ENCODE measurements around the gene NOXO1.

The NOXO1 gene

GRCh38 chr16:1965396-1966001 is 15.8 kb downstream of the NOXO1 start:
- peak overlapping the region; percentile 45 for H4K12ac ChIP-seq (ENCODE audit: low read depth, low read length)
- peak overlapping the region; percentile 97 for H3K4me3 ChIP-seq (ENCODE audit: low read depth, low read length)
- peak in 1 of 2 donors; percentile 22 for DNase-seq
- peak overlapping the region; percentile 28 for H2AFZ ChIP-seq (ENCODE audit: insufficient read depth, low read length, poor library complexity)
- H2BK120ac ChIP-seq (ENCODE audit: insufficient read depth, low read length, poor library complexity), result peak overlapping the region; percentile 53
- no peaks in the 10 kb centered on the region for H3K27me3 ChIP-seq (ENCODE audit: insufficient read depth, low read length)
- peaks cover 7% of the 10 kb centered on the region for H3K79me1 ChIP-seq (ENCODE audit: low read length)
- H4K8ac ChIP-seq (ENCODE audit: low read depth, low read length), result peak overlapping the region; percentile 95
- no peaks in the 10 kb centered on the region for H3K9me3 ChIP-seq (ENCODE audit: insufficient read depth, low read depth, low read length)
- H3K4me1 ChIP-seq (ENCODE audit: control insufficient read depth in 1 of 2, insufficient read depth in 2 of 2, low read length in 2 of 2), result peaks cover 6 to 11% of the 10 kb centered on the region in 2 experiments
- H2BK12ac ChIP-seq (ENCODE audit: low read length), result no peak overlapping the region
- peak overlapping the region; percentile 58 for H3K27ac ChIP-seq (ENCODE audit: low read depth, low read length)
- H3K79me2 ChIP-seq (ENCODE audit: control insufficient read depth, insufficient read depth, low read length, poor library complexity), result peaks cover 19% of the 10 kb centered on the region
- H3K4ac ChIP-seq (ENCODE audit: low read depth, low read length), result peak overlapping the region; percentile 90
- no CpG with 5 or more reads among the region's 24 CpGs for whole genome bisulfite sequencing (ENCODE audit: extremely low coverage, insufficient coverage, insufficient read length)
- peak overlapping the region; percentile 93 for H4K91ac ChIP-seq (ENCODE audit: low read depth, low read length)
- H3K9ac ChIP-seq (ENCODE audit: low read length), result peak overlapping the region; percentile 100
- H3K4me2 ChIP-seq (ENCODE audit: low read length), result peak overlapping the region; percentile 87
- H3K23ac ChIP-seq (ENCODE audit: low read length), result no peak overlapping the region
- peak overlapping the region; percentile 11 for H2AK5ac ChIP-seq (ENCODE audit: low read length)
- H3K18ac ChIP-seq (ENCODE audit: low read length), result peak overlapping the region; percentile 98
- peak overlapping the region; percentile 90 for H3K14ac ChIP-seq (ENCODE audit: low read length)
- peaks cover 23 to 28% of the 10 kb centered on the region in 2 experiments for H3K36me3 ChIP-seq (ENCODE audit: control insufficient read depth in 1 of 2, insufficient read depth in 2 of 2, low read length in 2 of 2)
- peak overlapping the region; percentile 80 for H2BK5ac ChIP-seq (ENCODE audit: low read depth, low read length, poor library complexity)

- peak within 1 kb of the TSS; percentile 90 for H3K4ac ChIP-seq (ENCODE audit: low read depth, low read length)
- peak within 1 kb of the TSS; percentile 80 for H3K27ac ChIP-seq (ENCODE audit: low read depth, low read length)
- peak within 1 kb of the TSS; percentile 53 for H2BK120ac ChIP-seq (ENCODE audit: insufficient read depth, low read length, poor library complexity)
- H3K79me2 ChIP-seq (ENCODE audit: control insufficient read depth, insufficient read depth, low read length, poor library complexity), result peaks cover 21% of the 10 kb centered on the region
- no peaks in the 10 kb centered on the region for H3K27me3 ChIP-seq (ENCODE audit: insufficient read depth, low read length)
- peak within 1 kb of the TSS; percentile 93 for H4K91ac ChIP-seq (ENCODE audit: low read depth, low read length)
- DNase-seq, result peak; percentile 99 to 100
- H2BK12ac ChIP-seq (ENCODE audit: low read length), result no peak within 1 kb of the TSS
- H3K4me3 ChIP-seq (ENCODE audit: low read depth, low read length), result peak within 1 kb of the TSS; percentile 97
- H3K23ac ChIP-seq (ENCODE audit: low read length), result no peak within 1 kb of the TSS
- peak within 1 kb of the TSS; percentile 73 for H2AK5ac ChIP-seq (ENCODE audit: low read length)
- H3K4me1 ChIP-seq (ENCODE audit: control insufficient read depth in 1 of 2, insufficient read depth in 2 of 2, low read length in 2 of 2), result peaks cover 6 to 13% of the 10 kb centered on the region in 2 experiments
- no peaks in the 10 kb centered on the region for H3K9me3 ChIP-seq (ENCODE audit: insufficient read depth, low read depth, low read length)
- H3K14ac ChIP-seq (ENCODE audit: low read length), result peak within 1 kb of the TSS; percentile 90
- peak within 1 kb of the TSS; percentile 95 for H4K8ac ChIP-seq (ENCODE audit: low read depth, low read length)
- peak within 1 kb of the TSS; percentile 52 for H4K12ac ChIP-seq (ENCODE audit: low read depth, low read length)
- H2BK5ac ChIP-seq (ENCODE audit: low read depth, low read length, poor library complexity), result peak within 1 kb of the TSS; percentile 80
- no CpG with 5 or more reads among the region's 97 CpGs for WGBS (ENCODE audit: extremely low coverage, insufficient coverage, insufficient read length)
- H3K79me1 ChIP-seq (ENCODE audit: low read length), result peaks cover 8% of the 10 kb centered on the region
- H3K18ac ChIP-seq (ENCODE audit: low read length), result peak within 1 kb of the TSS; percentile 98
- peak within 1 kb of the TSS; percentile 94 for H3K4me2 ChIP-seq (ENCODE audit: low read length)
- H3K36me3 ChIP-seq (ENCODE audit: control insufficient read depth in 1 of 2, insufficient read depth in 2 of 2, low read length in 2 of 2), result peaks cover 23 to 28% of the 10 kb centered on the region in 2 experiments
- H3K9ac ChIP-seq (ENCODE audit: low read length), result peak within 1 kb of the TSS; percentile 100
- H2AFZ ChIP-seq (ENCODE audit: insufficient read depth, low read length, poor library complexity), result peak within 1 kb of the TSS; percentile 28
These were observed 16.5 kb downstream of the NOXO1 start, which contains the start of gene RPS2 for GRCh38 chr16:1964506-1965395. Gene RPS2 (minus strand): TSS chr16:1964826. CDS start chr16:1964625, 201 bp downstream.

GRCh38 chr16:1963806-1964505 is 17.3 kb downstream of the NOXO1 start:
- no peak overlapping the region for H3K18ac ChIP-seq (ENCODE audit: low read length)
- H2AK5ac ChIP-seq (ENCODE audit: low read length), result no peak overlapping the region
- no peak overlapping the region for H2BK5ac ChIP-seq (ENCODE audit: low read depth, low read length, poor library complexity)
- H3K4me1 ChIP-seq (ENCODE audit: control insufficient read depth in 1 of 2, insufficient read depth in 2 of 2, low read length in 2 of 2), result peaks cover 6 to 15% of the 10 kb centered on the region in 2 experiments
- H3K79me2 ChIP-seq (ENCODE audit: control insufficient read depth, insufficient read depth, low read length, poor library complexity), result peaks cover 25% of the 10 kb centered on the region
- peak overlapping the region; percentile 80 for H3K27ac ChIP-seq (ENCODE audit: low read depth, low read length)
- H2BK120ac ChIP-seq (ENCODE audit: insufficient read depth, low read length, poor library complexity), result no peak overlapping the region
- H3K9me3 ChIP-seq (ENCODE audit: insufficient read depth, low read depth, low read length), result no peaks in the 10 kb centered on the region
- H3K9ac ChIP-seq (ENCODE audit: low read length), result peak overlapping the region; percentile 62
- peak; percentile 22 to 65 for DNase-seq
- H4K8ac ChIP-seq (ENCODE audit: low read depth, low read length), result no peak overlapping the region
- H3K14ac ChIP-seq (ENCODE audit: low read length), result peak overlapping the region; percentile 47
- no CpG with 5 or more reads among the region's 44 CpGs for WGBS (ENCODE audit: extremely low coverage, insufficient coverage, insufficient read length)
- H3K27me3 ChIP-seq (ENCODE audit: insufficient read depth, low read length), result no peaks in the 10 kb centered on the region
- H2BK12ac ChIP-seq (ENCODE audit: low read length), result no peak overlapping the region
- H3K4me2 ChIP-seq (ENCODE audit: low read length), result peak overlapping the region; percentile 94
- peak overlapping the region; percentile 93 for H3K4me3 ChIP-seq (ENCODE audit: low read depth, low read length)
- peaks cover 23 to 28% of the 10 kb centered on the region in 2 experiments for H3K36me3 ChIP-seq (ENCODE audit: control insufficient read depth in 1 of 2, insufficient read depth in 2 of 2, low read length in 2 of 2)
- H2AFZ ChIP-seq (ENCODE audit: insufficient read depth, low read length, poor library complexity), result no peak overlapping the region
- peaks cover 14% of the 10 kb centered on the region for H3K79me1 ChIP-seq (ENCODE audit: low read length)
- peak overlapping the region; percentile 69 for H4K91ac ChIP-seq (ENCODE audit: low read depth, low read length)
- H4K12ac ChIP-seq (ENCODE audit: low read depth, low read length), result no peak overlapping the region
- peak overlapping the region; percentile 87 for H3K4ac ChIP-seq (ENCODE audit: low read depth, low read length)
- H3K23ac ChIP-seq (ENCODE audit: low read length), result no peak overlapping the region

Data from trophoblast cell (in vitro differentiated cells and primary cell).